B cell (primary cell): ENCODE measurements around the gene ARHGAP25. TPM values are rescaled to one million over a fixed set of nuclear protein-coding genes. Genes with fewer than 3 reads are reported as not detected.

Experiments
- ATAC-seq: fragments of 200-7000 bp; cut with Tn5 transposase; one replicate; pipeline ENCODE4 v1.10.0; 2021; ENCODE audit warnings: low read depth, mild to moderate bottlenecking, moderate number of reproducible peaks, moderate library complexity
- CTCF ChIA-PET: fragments of 350-600 bp; sonication (Branson Sonifier 250); formaldehyde crosslinking; loops from one replicate; lab custom pipeline; 2021; ENCODE audit warnings: antibody characterized with exemption, inconsistent platforms; lab: Charles Lee
- POLR2A ChIA-PET: fragments of 350-600 bp; sonication (Branson Sonifier 250); formaldehyde crosslinking; loops from one replicate; lab custom pipeline; 2021; ENCODE audit warnings: antibody characterized with exemption; lab: Charles Lee
- DNase-seq: peaks from one replicate; pipeline ENCODE4 v3.0.0; 2013
- H2AFZ ChIP-seq: 2 replicates; pipeline ENCODE4 v1.6.1; 2012; ENCODE audit warnings: mild to moderate bottlenecking, low read depth, low read length; ENCODE audit not compliant: insufficient read depth, poor library complexity, severe bottlenecking
- H3K27ac ChIP-seq, 2 donors: 1 replicate in 1 of 2; 2 replicates in 1 of 2; pipeline ENCODE4 v1.5.1; 2012 to 2013; ENCODE audit warnings: low read length in 2 of 2, mild to moderate bottlenecking in 2 of 2, moderate library complexity in 1 of 2
- H3K27me3 ChIP-seq, 4 experiments: fragments of 200-600 bp in 1 of 4; sonication (generic) in 1 of 4; replicated peaks in 1 of 4; 1 replicate in 2 of 4; 2 replicates in 2 of 4; pipeline versions ENCODE4 v1.6.1 to v1.7.0; 2013 to 2016; ENCODE audit warnings: low read length in 3 of 4, mild to moderate bottlenecking in 2 of 4, mixed read lengths in 1 of 4, moderate library complexity in 1 of 4; ENCODE audit not compliant: insufficient read depth in 4 of 4, control insufficient read depth in 3 of 4; ENCODE audit errors: control extremely low read depth in 1 of 4
- H3K36me3 ChIP-seq, 2 experiments: replicated peaks in 1 of 2; 1 replicate in 1 of 2; 2 replicates in 1 of 2; pipeline versions ENCODE4 v1.6.1 to v1.7.1; 2013; ENCODE audit warnings: low read length in 1 of 2; ENCODE audit not compliant: insufficient read depth in 2 of 2, control insufficient read depth in 1 of 2; ENCODE audit errors: control extremely low read depth in 1 of 2, extremely low read depth in 1 of 2
- H3K4me1 ChIP-seq, 2 donors: fragments of 200-600 bp in 1 of 2; sonication (generic) in 1 of 2; 1 replicate in 1 of 2; 2 replicates in 1 of 2; pipeline versions ENCODE4 v1.5.1 to v1.6.1; 2013 to 2017; ENCODE audit warnings: low read length in 2 of 2; ENCODE audit not compliant: control insufficient read depth in 2 of 2, insufficient read depth in 2 of 2
- H3K4me2 ChIP-seq: replicated peaks from 2 replicates; pipeline ENCODE3; 2012; ENCODE audit warnings: mild to moderate bottlenecking, low read depth, low read length; ENCODE audit not compliant: poor library complexity, severe bottlenecking
- H3K4me3 ChIP-seq, 5 experiments: fragments of 200-600 bp in 1 of 5; sonication (generic) in 1 of 5; 1 replicate in 3 of 5; 2 replicates in 2 of 5; pipeline versions ENCODE4 v1.5.1 to v1.7.0; 2011 to 2016; ENCODE audit warnings: low read length in 4 of 5, mild to moderate bottlenecking in 4 of 5, low read depth in 2 of 5, control low read depth in 1 of 5, moderate library complexity in 1 of 5; ENCODE audit not compliant: insufficient read depth in 1 of 5; ENCODE audit errors: control extremely low read depth in 1 of 5, extremely low read depth in 1 of 5
- H3K79me2 ChIP-seq: fragments of 200-600 bp; sonication (generic); one replicate; pipeline ENCODE4 v1.6.0; 2016; ENCODE audit warnings: low read length; ENCODE audit not compliant: control insufficient read depth, insufficient read depth
- H3K9ac ChIP-seq: fragments of 200-600 bp; sonication (generic); 2 replicates; pipeline ENCODE4 v1.6.1; 2017; ENCODE audit warnings: mild to moderate bottlenecking, low read length, moderate library complexity
- H3K9me3 ChIP-seq, 3 donors: one replicate each; pipeline versions ENCODE4 v1.6.1 to v1.7.1; 2013; ENCODE audit warnings: low read length in 2 of 3; ENCODE audit not compliant: control insufficient read depth in 2 of 3, insufficient read depth in 1 of 3; ENCODE audit errors: control extremely low read depth in 1 of 3
- H4K20me1 ChIP-seq: 2 replicates; pipeline ENCODE4 v1.6.0; 2012; ENCODE audit warnings: mild to moderate bottlenecking, low read length; ENCODE audit not compliant: insufficient read depth, control insufficient read depth, poor library complexity, severe bottlenecking
- H3K27ac Mint-ChIP-seq: one replicate; pipeline ENCODE4 v1.8.0; 2021; ENCODE audit warnings: mixed read lengths
- H3K27me3 Mint-ChIP-seq: one replicate; pipeline ENCODE4 v1.8.0; 2021; ENCODE audit warnings: mixed read lengths
- H3K4me1 Mint-ChIP-seq: one replicate; pipeline ENCODE4 v1.8.0; 2021; ENCODE audit warnings: mixed read lengths
- H3K4me3 Mint-ChIP-seq: one replicate; pipeline ENCODE4 v1.8.0; 2021; ENCODE audit warnings: mixed read lengths
- H3K9me3 Mint-ChIP-seq: one replicate; pipeline ENCODE4 v1.8.0; 2022; ENCODE audit warnings: mixed read lengths; ENCODE audit not compliant: insufficient read depth
- CTCF ChIP-seq: fragments of 200-600 bp; IDR thresholded peaks from one replicate; pipeline ENCODE4 v1.8.0; 2022; ENCODE audit warnings: antibody characterized with exemption, mild to moderate bottlenecking
- EZH2 ChIP-seq: IDR thresholded peaks from 2 replicates; pipeline ENCODE4 v1.6.1; 2012; ENCODE audit warnings: borderline replicate concordance, low read depth, mild to moderate bottlenecking, moderate library complexity, low read length; ENCODE audit not compliant: insufficient read depth, poor library complexity, severe bottlenecking
- WGBS: methylation state at CpG from one replicate; pipeline ENCODE4 v1.1.5; 2013; ENCODE audit warnings: missing lambda C conversion rate; ENCODE audit not compliant: insufficient coverage; 5-methylcytosine and 5-hydroxymethylcytosine counted together
- intact Hi-C: fragments of 100-400 bp; cut with micrococcal nuclease; formaldehyde crosslinking; loops from one replicate; pipeline ENCODE4 v1.10.0; 2022
- polyA plus RNA-seq: library from polyadenylated mRNA; depleted of rRNA; stranded (reverse); fragments of >200 nt; gene quantifications from 2 replicates; pipeline ENCODE4 v1.2.3, GENCODE V29; 2012
- total RNA-seq, 2 donors: library from RNA; stranded (reverse); fragments of 120-200 nt in 1 of 2; gene quantifications; 1 replicate in 1 of 2; 2 replicates in 1 of 2; pipeline versions ENCODE4 v1.2.3 to v1.2.4, GENCODE V29; 2013 to 2022

Gene ARHGAP25
- total and polyA plus RNA-seq, 2 donors (not counting 1 experiment from before 2014, with no cell fraction given), result 97.9 to 207 TPM

- CTCF ChIA-PET, result interaction anchor here (0.8 to 3.1 kb wide), 6 partner anchors 10 to 200 kb away, joined by 3 to 12 read pairs (median 5); no protein-coding TSS in a partner anchor
- WGBS, result 6% methylated on average over 6 of the region's 11 CpGs
- DNase-seq (peak; percentile 91), ATAC-seq (peak; percentile 96)
- Mint-ChIP-seq H3K4me1 (peaks cover 61% of the 10 kb centered on the region), H3K27ac (peak overlapping the region; percentile 82), H3K9me3 (no peaks in the 10 kb centered on the region), H3K4me3 (peak overlapping the region; percentile 49), H3K27me3 (no peaks in the 10 kb centered on the region)
- H2AFZ ChIP-seq, result no peak overlapping the region
- POLR2A ChIA-PET, result interaction anchor here (0.6 to 0.7 kb wide), 2 partner anchors 12 to 15 kb away, joined by 3 read pairs; no protein-coding TSS in a partner anchor
- no peaks in the 10 kb centered on the region for H3K9me3 ChIP-seq
- peak overlapping the region; percentile 57 for H3K4me2 ChIP-seq
- H4K20me1 ChIP-seq, result no peaks in the 10 kb centered on the region
- intact Hi-C loops, result loop anchor here (1.0 to 5.0 kb wide), 3 partner anchors 11 to 62 kb away; no protein-coding TSS in a partner anchor
- peaks cover 32 to 54% of the 10 kb centered on the region in 2 donors for H3K4me1 ChIP-seq
- no peaks in the 10 kb centered on the region for H3K27me3 ChIP-seq
- TF ChIP-seq CTCF (no peak), EZH2 (no peak)
- H3K9ac ChIP-seq, result no peak overlapping the region
- H3K4me3 ChIP-seq, result peak overlapping the region in 1 of 5 experiments; percentile 4
- peaks cover 6% of the 10 kb centered on the region for H3K79me2 ChIP-seq
- no peaks in the 10 kb centered on the region for H3K36me3 ChIP-seq
- H3K27ac ChIP-seq, result peak overlapping the region in 1 of 2 donors; percentile 52
Measured at GRCh38 chr2:68726608-68727367, 7.8 kb upstream of the ARHGAP25 start.
